BLaER1 (cell line): ENCODE data around the gene ACTR3.
A peak's percentile ranks its signal among the peaks of the same experiment; 100 is the strongest.

Experiments
- H3K27ac ChIP-seq: shearing (Covaris generic); formaldehyde crosslinking; 2 replicates; pipeline ENCODE4 v1.8.1; 2022
- H3K27me3 ChIP-seq: shearing (Covaris generic); formaldehyde crosslinking; 2 replicates; pipeline ENCODE4 v1.8.1; 2022
- H3K36me3 ChIP-seq: shearing (Covaris generic); formaldehyde crosslinking; 2 replicates; pipeline ENCODE4 v1.8.1; 2022
- H3K4me1 ChIP-seq: shearing (Covaris generic); formaldehyde crosslinking; 2 replicates; pipeline ENCODE4 v1.8.1; 2022
- H3K4me2 ChIP-seq: shearing (Covaris generic); formaldehyde crosslinking; 2 replicates; pipeline ENCODE4 v1.8.1; 2022
- H3K4me3 ChIP-seq: shearing (Covaris generic); formaldehyde crosslinking; 2 replicates; pipeline ENCODE4 v1.8.1; 2022
- H3K9ac ChIP-seq: shearing (Covaris generic); formaldehyde crosslinking; 2 replicates; pipeline ENCODE4 v1.8.1; 2022
- H3K9me3 ChIP-seq: shearing (Covaris generic); formaldehyde crosslinking; 2 replicates; pipeline ENCODE4 v1.8.1; 2022
- H4K20me1 ChIP-seq: shearing (Covaris generic); formaldehyde crosslinking; 2 replicates; pipeline ENCODE4 v1.8.1; 2022
- Cebpa-rat ChIP-seq: shearing (Covaris generic); IDR thresholded peaks from 2 replicates; pipeline ENCODE4 v1.8.1; 2022

Gene ACTR3

GRCh38 chr2:113873867-113874266 is 16.0 kb upstream of the ACTR3 start:
- Histone ChIP-seq H3K4me3 (no peak overlapping the region), H3K27me3 (no peaks in the 10 kb centered on the region), H3K36me3 (0 out of 2 replicates have a peak, but pooled peaks cover 3% of the 10 kb centered on the region), H3K4me1 (peaks cover 18% of the 10 kb centered on the region), H4K20me1 (no peaks in the 10 kb centered on the region), H3K9ac (no peak overlapping the region), H3K4me2 (peak overlapping the region; percentile 16; the same call in 1 of the 2 replicates), H3K27ac (no peak overlapping the region), H3K9me3 (no peaks in the 10 kb centered on the region)
- TF ChIP-seq Cebpa-rat, result no peak

GRCh38 chr2:113875135-113875534 is 14.8 kb upstream of the ACTR3 start:
- no peaks in the 10 kb centered on the region for H3K9me3 ChIP-seq
- no peak overlapping the region for H3K4me2 ChIP-seq
- H3K27ac ChIP-seq, result no peak overlapping the region
- H3K36me3 ChIP-seq, result peaks cover 6% of the 10 kb centered on the region; the same call in 1 of the 2 replicates
- no peak overlapping the region for H3K4me3 ChIP-seq
- no peaks in the 10 kb centered on the region for H4K20me1 ChIP-seq
- TF ChIP-seq Cebpa-rat, result no peak
- no peaks in the 10 kb centered on the region for H3K27me3 ChIP-seq
- peaks cover 18% of the 10 kb centered on the region for H3K4me1 ChIP-seq
- H3K9ac ChIP-seq, result no peak overlapping the region

- H3K4me1 ChIP-seq, result peaks cover 18% of the 10 kb centered on the region
- H3K4me2 ChIP-seq, result no peak overlapping the region
Measured at GRCh38 chr2:113876503-113877387, 13.1 kb upstream of the ACTR3 start.

GRCh38 chr2:113877711-113878598 is 11.9 kb upstream of the ACTR3 start:
- Histone ChIP-seq H4K20me1 (no peaks in the 10 kb centered on the region), H3K9ac (no peak overlapping the region), H3K4me3 (no peak overlapping the region), H3K9me3 (no peaks in the 10 kb centered on the region), H3K36me3 (peaks cover 18% of the 10 kb centered on the region), H3K27ac (no peak overlapping the region), H3K4me2 (peak overlapping the region; percentile 5; the same call in 1 of the 2 replicates), H3K27me3 (no peaks in the 10 kb centered on the region), H3K4me1 (peaks cover 18% of the 10 kb centered on the region)
- TF ChIP-seq Cebpa-rat, result no peak

More at GRCh38 chr2:113876503-113877387, 13.1 kb upstream of the ACTR3 start:
- Histone ChIP-seq H3K27me3 (no peaks in the 10 kb centered on the region), H3K9me3 (no peaks in the 10 kb centered on the region), H3K4me3 (no peak overlapping the region), H4K20me1 (no peaks in the 10 kb centered on the region), H3K36me3 (peaks cover 11% of the 10 kb centered on the region), H3K27ac (no peak overlapping the region), H3K9ac (no peak overlapping the region)
- TF ChIP-seq Cebpa-rat, result no peak

GRCh38 chr2:113878743-113879142 is 11.1 kb upstream of the ACTR3 start:
- H3K4me3 ChIP-seq, result no peak overlapping the region
- H3K9me3 ChIP-seq, result no peaks in the 10 kb centered on the region
- no peaks in the 10 kb centered on the region for H3K27me3 ChIP-seq
- H4K20me1 ChIP-seq, result no peaks in the 10 kb centered on the region
- no peak overlapping the region for H3K27ac ChIP-seq
- no peak overlapping the region for H3K9ac ChIP-seq
- TF ChIP-seq Cebpa-rat, result no peak
- peaks cover 20% of the 10 kb centered on the region for H3K36me3 ChIP-seq
- H3K4me1 ChIP-seq, result peaks cover 15% of the 10 kb centered on the region
- no peak overlapping the region for H3K4me2 ChIP-seq

GRCh38 chr2:113879457-113879856 is 10.4 kb upstream of the ACTR3 start:
- Histone ChIP-seq H3K9me3 (no peaks in the 10 kb centered on the region), H3K36me3 (peaks cover 22% of the 10 kb centered on the region), H3K4me3 (no peak overlapping the region), H3K4me1 (peaks cover 9% of the 10 kb centered on the region; the same call in 1 of the 2 replicates), H4K20me1 (no peaks in the 10 kb centered on the region), H3K9ac (no peak overlapping the region), H3K27me3 (no peaks in the 10 kb centered on the region), H3K4me2 (no peak overlapping the region), H3K27ac (no peak overlapping the region)
- TF ChIP-seq Cebpa-rat, result no peak

- TF ChIP-seq Cebpa-rat, result no peak
- Histone ChIP-seq H3K4me1 (peaks cover 31% of the 10 kb centered on the region), H3K36me3 (peaks cover 33% of the 10 kb centered on the region), H3K27me3 (no peaks in the 10 kb centered on the region), H3K4me3 (no peak overlapping the region), H3K9me3 (no peaks in the 10 kb centered on the region), H4K20me1 (peaks cover 9% of the 10 kb centered on the region), H3K4me2 (peak overlapping the region; percentile 84), H3K27ac (no peak overlapping the region), H3K9ac (no peak overlapping the region)
Measured at GRCh38 chr2:113886479-113887008, 3.3 kb upstream of the ACTR3 start.

- peaks cover 37% of the 10 kb centered on the region for H3K4me1 ChIP-seq
- TF ChIP-seq Cebpa-rat, result no peak
- no peaks in the 10 kb centered on the region for H3K27me3 ChIP-seq
- no peak overlapping the region for H3K27ac ChIP-seq
- H3K4me3 ChIP-seq, result no peak overlapping the region
- peak overlapping the region; percentile 84 for H3K4me2 ChIP-seq
- H3K9ac ChIP-seq, result no peak overlapping the region
- H3K9me3 ChIP-seq, result no peaks in the 10 kb centered on the region
- H4K20me1 ChIP-seq, result peaks cover 15% of the 10 kb centered on the region
- H3K36me3 ChIP-seq, result peaks cover 27% of the 10 kb centered on the region
Measured at GRCh38 chr2:113887009-113887792, 2.7 kb upstream of the ACTR3 start.
